Adrenal gland (tissue), 5 donors: Measurements from ENCODE around the gene TMEM184B.

Experiments
- POLR2A ChIP-seq, 2 donors: fragments of 450-650 bp; IDR thresholded peaks; one replicate each; pipeline ENCODE4 v1.6.1; 2017; ENCODE audit warnings: antibody characterized with exemption in 2 of 2, mild to moderate bottlenecking in 2 of 2, moderate library complexity in 1 of 2
- TF ChIP-seq, protein P1 (sequence below), 6 experiments: fragments of 450-650 bp in 4 of 6; fragments of 200-600 bp in 2 of 6; sonication (generic) in 1 of 6; IDR thresholded peaks; 1 replicate in 5 of 6; 2 replicates in 1 of 6; pipeline versions ENCODE4 v1.5.1 to v1.8.0; 2016 to 2021; ENCODE audit warnings: antibody characterized with exemption in 6 of 6, mild to moderate bottlenecking in 2 of 6, moderate library complexity in 1 of 6
- donor health status: DM: no; HTN: no; CAD: no.

DNA sequence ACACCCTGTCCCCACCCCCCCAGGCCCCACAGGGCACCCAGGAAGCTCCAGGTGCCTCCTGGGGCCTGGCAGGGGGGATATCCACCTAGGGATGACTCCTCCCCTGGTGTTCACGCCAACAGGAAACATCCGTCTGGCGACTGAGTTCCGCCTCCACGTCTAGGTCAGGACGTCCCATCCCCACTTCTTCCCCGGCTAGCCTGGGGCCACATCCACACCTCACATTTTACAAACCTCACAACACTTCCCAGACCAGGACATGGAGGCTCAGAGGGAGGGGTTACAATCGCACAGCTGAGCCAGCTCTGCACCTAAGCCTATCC is 50.1 kb downstream of the TMEM184B start:
- TF ChIP-seq, protein P1, sequence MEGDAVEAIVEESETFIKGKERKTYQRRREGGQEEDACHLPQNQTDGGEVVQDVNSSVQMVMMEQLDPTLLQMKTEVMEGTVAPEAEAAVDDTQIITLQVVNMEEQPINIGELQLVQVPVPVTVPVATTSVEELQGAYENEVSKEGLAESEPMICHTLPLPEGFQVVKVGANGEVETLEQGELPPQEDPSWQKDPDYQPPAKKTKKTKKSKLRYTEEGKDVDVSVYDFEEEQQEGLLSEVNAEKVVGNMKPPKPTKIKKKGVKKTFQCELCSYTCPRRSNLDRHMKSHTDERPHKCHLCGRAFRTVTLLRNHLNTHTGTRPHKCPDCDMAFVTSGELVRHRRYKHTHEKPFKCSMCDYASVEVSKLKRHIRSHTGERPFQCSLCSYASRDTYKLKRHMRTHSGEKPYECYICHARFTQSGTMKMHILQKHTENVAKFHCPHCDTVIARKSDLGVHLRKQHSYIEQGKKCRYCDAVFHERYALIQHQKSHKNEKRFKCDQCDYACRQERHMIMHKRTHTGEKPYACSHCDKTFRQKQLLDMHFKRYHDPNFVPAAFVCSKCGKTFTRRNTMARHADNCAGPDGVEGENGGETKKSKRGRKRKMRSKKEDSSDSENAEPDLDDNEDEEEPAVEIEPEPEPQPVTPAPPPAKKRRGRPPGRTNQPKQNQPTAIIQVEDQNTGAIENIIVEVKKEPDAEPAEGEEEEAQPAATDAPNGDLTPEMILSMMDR (IDR thresholded peaks at IDR 0.05) = no peak
- no peak for TF ChIP-seq POLR2A (IDR thresholded peaks at IDR 0.05)
